ENCODE results near the gene TNKS2. TPM values are rescaled to one million over a fixed set of nuclear protein-coding genes. Genes with fewer than 3 reads are reported as not detected.

The TNKS2 gene
- polyA plus RNA-seq, 1 donor (not counting 4 experiments of a cell fraction or from before 2014, with no cell fraction given) = 35.4 TPM

DNA sequence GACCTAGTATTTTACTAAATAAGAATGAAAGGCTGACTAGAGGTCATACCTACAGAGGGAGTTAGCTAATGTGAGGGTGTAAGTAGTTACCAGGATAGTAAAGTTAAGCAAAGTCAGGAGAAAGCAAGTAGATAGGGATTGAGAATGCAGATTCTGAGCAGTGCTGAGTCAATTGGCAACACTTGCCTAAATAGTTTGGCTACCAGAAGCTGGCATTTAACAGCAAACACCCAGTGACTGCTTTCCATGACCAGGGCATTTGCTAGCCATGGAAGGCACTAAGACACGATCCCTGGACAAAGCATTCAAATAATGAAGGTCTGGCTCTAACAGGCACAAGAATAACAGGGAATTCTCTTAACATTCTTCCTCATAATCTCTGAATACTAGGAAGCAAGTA is 25.9 kb downstream of the TNKS2 start:
- Histone ChIP-seq H3K4me1 (ENCODE audit: control insufficient read depth, extremely low read depth, insufficient read depth, low read length) (no peaks in the 10 kb centered on the region), H3K4me2 (ENCODE audit: control insufficient read depth, extremely low read depth, insufficient read depth, low read depth, low read length) (no peak overlapping the region), H3K9me1 (ENCODE audit: control insufficient read depth, extremely low read depth, insufficient read depth, low read length) (no peaks in the 10 kb centered on the region), H3K9me3 (ENCODE audit: control insufficient read depth, low read depth, low read length) (no peaks in the 10 kb centered on the region), H3K9ac (ENCODE audit: control insufficient read depth, extremely low read depth, insufficient read depth, low read length) (no peak overlapping the region), H3K4me3 (ENCODE audit: control insufficient read depth in 2 of 3, extremely low read depth in 1 of 3, insufficient read depth in 2 of 3, low read depth in 1 of 3, low read length in 3 of 3) (no peak overlapping the region), H4K20me1 (ENCODE audit: control insufficient read depth, extremely low read depth, insufficient read depth, low read length) (no peaks in the 10 kb centered on the region), H3K79me2 (ENCODE audit: control insufficient read depth, insufficient read depth, low read length) (no peaks in the 10 kb centered on the region), H3K36me3 (ENCODE audit: control insufficient read depth in 2 of 2, extremely low read depth in 1 of 2, insufficient read depth in 2 of 2, low read length in 2 of 2) (peaks cover 19 to 26% of the 10 kb centered on the region in 2 experiments), H3K27me3 (ENCODE audit: control insufficient read depth, extremely low read depth, insufficient read depth, low read length) (no peaks in the 10 kb centered on the region), H3K27ac (ENCODE audit: control insufficient read depth, insufficient read depth, low read length) (no peak overlapping the region), H2AFZ (ENCODE audit: control insufficient read depth, low read length) (no peak overlapping the region)
- DNase-seq (ENCODE audit: low read depth, low spot score) = no peak
- FAIRE-seq = no peak
- no peak for TF ChIP-seq EZH2 (IDR thresholded peaks at IDR 0.05; ENCODE audit: low read length)
- TF ChIP-seq, protein P1, sequence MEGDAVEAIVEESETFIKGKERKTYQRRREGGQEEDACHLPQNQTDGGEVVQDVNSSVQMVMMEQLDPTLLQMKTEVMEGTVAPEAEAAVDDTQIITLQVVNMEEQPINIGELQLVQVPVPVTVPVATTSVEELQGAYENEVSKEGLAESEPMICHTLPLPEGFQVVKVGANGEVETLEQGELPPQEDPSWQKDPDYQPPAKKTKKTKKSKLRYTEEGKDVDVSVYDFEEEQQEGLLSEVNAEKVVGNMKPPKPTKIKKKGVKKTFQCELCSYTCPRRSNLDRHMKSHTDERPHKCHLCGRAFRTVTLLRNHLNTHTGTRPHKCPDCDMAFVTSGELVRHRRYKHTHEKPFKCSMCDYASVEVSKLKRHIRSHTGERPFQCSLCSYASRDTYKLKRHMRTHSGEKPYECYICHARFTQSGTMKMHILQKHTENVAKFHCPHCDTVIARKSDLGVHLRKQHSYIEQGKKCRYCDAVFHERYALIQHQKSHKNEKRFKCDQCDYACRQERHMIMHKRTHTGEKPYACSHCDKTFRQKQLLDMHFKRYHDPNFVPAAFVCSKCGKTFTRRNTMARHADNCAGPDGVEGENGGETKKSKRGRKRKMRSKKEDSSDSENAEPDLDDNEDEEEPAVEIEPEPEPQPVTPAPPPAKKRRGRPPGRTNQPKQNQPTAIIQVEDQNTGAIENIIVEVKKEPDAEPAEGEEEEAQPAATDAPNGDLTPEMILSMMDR (optimal IDR thresholded peaks at IDR 0.05 in 1 of 3, IDR thresholded peaks at IDR 0.05 in 1 of 3, conservative IDR thresholded peaks at IDR 0.05 in 1 of 3; ENCODE audit: extremely low read depth in 1 of 3, insufficient read depth in 2 of 3, low read length in 3 of 3) = no peak
- dilution Hi-C loops (cut with MboI; ENCODE audit: extremely low pct_ligation_motif_present, low sequenced_read_pairs) = no loop called here

DNA sequence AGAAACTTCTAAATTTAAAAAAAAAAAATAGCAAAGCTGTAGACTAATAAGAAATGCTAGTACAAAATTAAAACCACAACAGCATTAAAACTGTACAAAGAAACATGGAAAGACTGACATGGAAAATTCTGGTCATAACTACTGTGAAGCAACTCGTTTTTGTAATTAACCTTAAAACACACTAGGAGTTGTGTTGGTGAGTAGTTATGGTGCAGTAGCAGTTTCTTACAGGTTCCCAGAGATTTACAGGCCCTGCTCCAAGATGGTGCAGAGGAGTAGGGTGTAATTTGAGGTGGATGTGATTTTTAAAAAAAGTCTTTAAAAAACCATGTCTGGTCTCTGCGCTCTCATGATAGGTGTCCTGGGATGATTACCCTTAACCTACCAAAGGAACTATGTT is 31.0 kb downstream of the TNKS2 start:
- Histone ChIP-seq H3K9ac (ENCODE audit: control insufficient read depth, extremely low read depth, insufficient read depth, low read length) (no peak overlapping the region), H3K36me3 (ENCODE audit: control insufficient read depth in 2 of 2, extremely low read depth in 1 of 2, insufficient read depth in 2 of 2, low read length in 2 of 2) (peaks cover 11 to 18% of the 10 kb centered on the region in 2 experiments), H3K4me3 (ENCODE audit: control insufficient read depth in 2 of 3, extremely low read depth in 1 of 3, insufficient read depth in 2 of 3, low read depth in 1 of 3, low read length in 3 of 3) (no peak overlapping the region), H3K79me2 (ENCODE audit: control insufficient read depth, insufficient read depth, low read length) (no peaks in the 10 kb centered on the region), H2AFZ (ENCODE audit: control insufficient read depth, low read length) (no peak overlapping the region), H3K9me1 (ENCODE audit: control insufficient read depth, extremely low read depth, insufficient read depth, low read length) (no peaks in the 10 kb centered on the region), H3K4me1 (ENCODE audit: control insufficient read depth, extremely low read depth, insufficient read depth, low read length) (no peaks in the 10 kb centered on the region), H3K27ac (ENCODE audit: control insufficient read depth, insufficient read depth, low read length) (no peak overlapping the region), H3K9me3 (ENCODE audit: control insufficient read depth, low read depth, low read length) (no peaks in the 10 kb centered on the region), H4K20me1 (ENCODE audit: control insufficient read depth, extremely low read depth, insufficient read depth, low read length) (no peaks in the 10 kb centered on the region), H3K27me3 (ENCODE audit: control insufficient read depth, extremely low read depth, insufficient read depth, low read length) (no peaks in the 10 kb centered on the region), H3K4me2 (ENCODE audit: control insufficient read depth, extremely low read depth, insufficient read depth, low read depth, low read length) (no peak overlapping the region)
- TF ChIP-seq, protein P1 (optimal IDR thresholded peaks at IDR 0.05 in 1 of 3, IDR thresholded peaks at IDR 0.05 in 1 of 3, conservative IDR thresholded peaks at IDR 0.05 in 1 of 3; ENCODE audit: extremely low read depth in 1 of 3, insufficient read depth in 2 of 3, low read length in 3 of 3) = no peak
- TF ChIP-seq EZH2 (IDR thresholded peaks at IDR 0.05; ENCODE audit: low read length) = no peak
- FAIRE-seq (no peak), DNase-seq (ENCODE audit: low read depth, low spot score) (no peak)
- dilution Hi-C loops (cut with MboI; ENCODE audit: extremely low pct_ligation_motif_present, low sequenced_read_pairs) = no loop called here

Data from keratinocyte (primary cell).